Lower lobe of right lung (tissue), 2 donors: ENCODE results near the gene TSGA10IP. TPM values are rescaled to one million over a fixed set of nuclear protein-coding genes. Genes with fewer than 3 reads are reported as not detected.

Experiments used
- ATAC-seq, 2 donors: fragments of 200-7000 bp; cut with Tn5 transposase; one replicate each; pipeline ENCODE4 v1.9.1; 2020 to 2022; ENCODE audit warnings: mild to moderate bottlenecking in 2 of 2, moderate library complexity in 2 of 2
- DNase-seq: peaks from one replicate; pipeline ENCODE4 v3.0.0-alpha.2; 2020
- H3K27ac ChIP-seq: fragments of 200-600 bp; one replicate; pipeline ENCODE4 v1.8.0; 2022
- H3K27me3 ChIP-seq: fragments of 200-600 bp; one replicate; pipeline ENCODE4 v1.8.0; 2022; ENCODE audit warnings: low read depth
- H3K36me3 ChIP-seq: fragments of 200-600 bp; one replicate; pipeline ENCODE4 v1.8.0; 2022; ENCODE audit warnings: mild to moderate bottlenecking
- H3K4me1 ChIP-seq: fragments of 200-600 bp; one replicate; pipeline ENCODE4 v1.8.0; 2022
- H3K4me3 ChIP-seq: fragments of 200-600 bp; one replicate; pipeline ENCODE4 v1.8.0; 2022; ENCODE audit warnings: mild to moderate bottlenecking
- H3K9me3 ChIP-seq: fragments of 200-600 bp; one replicate; pipeline ENCODE4 v1.8.0; 2022
- CTCF ChIP-seq: fragments of 200-600 bp; IDR thresholded peaks from one replicate; pipeline ENCODE4 v1.8.0; 2022; ENCODE audit warnings: antibody characterized with exemption, mild to moderate bottlenecking
- intact Hi-C: fragments of 100-400 bp; cut with DNase I; formaldehyde crosslinking; loops from one replicate; pipeline ENCODE4 v1.11.0; 2022
- total RNA-seq: library from RNA; stranded (reverse); fragmentation: NEBNext Ultra II Directional; extraction: Animal tissue kit (Norgen Biotek cat#: 25700); gene quantifications from one replicate; pipeline ENCODE4 v1.2.1, GENCODE V29; 2021
- donor health status: DM: no; HTN: yes; CAD: no; lungs with severe emphysema.

The TSGA10IP gene
- total RNA-seq, 1 donor from 2014 or later, result not detected

GRCh38 chr11:65915821-65916251, 29.4 kb upstream of the TSGA10IP start:
- Histone ChIP-seq H3K4me1 (peaks cover 60% of the 10 kb centered on the region), H3K4me3 (no peak overlapping the region), H3K27me3 (no peaks in the 10 kb centered on the region), H3K27ac (peak overlapping the region; percentile 67), H3K36me3 (peaks cover 4% of the 10 kb centered on the region), H3K9me3 (no peaks in the 10 kb centered on the region)
- DNase-seq (peak; percentile 69), ATAC-seq (peak; percentile 2 to 28)
- no peak for TF ChIP-seq CTCF
- intact Hi-C loops, result no loop called here

GRCh38 chr11:65916391-65916790, 28.9 kb upstream of the TSGA10IP start:
- no peak overlapping the region for H3K4me3 ChIP-seq
- H3K4me1 ChIP-seq, result peaks cover 61% of the 10 kb centered on the region
- intact Hi-C loops, result no loop called here
- ATAC-seq (no peak), DNase-seq (no peak)
- H3K36me3 ChIP-seq, result peaks cover 8% of the 10 kb centered on the region
- no peaks in the 10 kb centered on the region for H3K9me3 ChIP-seq
- TF ChIP-seq CTCF, result no peak
- peak overlapping the region; percentile 67 for H3K27ac ChIP-seq
- H3K27me3 ChIP-seq, result no peaks in the 10 kb centered on the region

- Histone ChIP-seq H3K36me3 (peaks cover 11% of the 10 kb centered on the region), H3K4me3 (peak overlapping the region; percentile 98), H3K9me3 (no peaks in the 10 kb centered on the region), H3K4me1 (peaks cover 54% of the 10 kb centered on the region), H3K27ac (no peak overlapping the region), H3K27me3 (no peaks in the 10 kb centered on the region)
- DNase-seq, result no peak
- intact Hi-C loops, result no loop called here
- no peak for ATAC-seq
- no peak for TF ChIP-seq CTCF
Measured at GRCh38 chr11:65917077-65917433, 28.2 kb upstream of the TSGA10IP start.

- Histone ChIP-seq H3K36me3 (peaks cover 17% of the 10 kb centered on the region), H3K4me3 (peak overlapping the region; percentile 98), H3K27ac (peak overlapping the region; percentile 97), H3K4me1 (peaks cover 51% of the 10 kb centered on the region), H3K27me3 (no peaks in the 10 kb centered on the region), H3K9me3 (no peaks in the 10 kb centered on the region)
- no peak for TF ChIP-seq CTCF
- intact Hi-C loops, result no loop called here
- DNase-seq (no peak), ATAC-seq (no peak)
Measured at GRCh38 chr11:65917434-65918210, 27.7 kb upstream of the TSGA10IP start.

- H3K4me1 ChIP-seq, result peaks cover 51% of the 10 kb centered on the region
- no peak for ATAC-seq
- intact Hi-C loops, result no loop called here
Measured at GRCh38 chr11:65918211-65919140, 26.8 kb upstream of the TSGA10IP start, which contains the start of gene C11orf68. TSS of gene C11orf68 (minus strand) at chr11:65919062. CDS start at chr11:65919031, 31 bp downstream.

More at GRCh38 chr11:65918211-65919140, 26.8 kb upstream of the TSGA10IP start, which contains the start of gene C11orf68:
- Histone ChIP-seq H3K4me3 (peak within 1 kb of the TSS; percentile 99), H3K36me3 (peaks cover 26% of the 10 kb centered on the region), H3K27me3 (no peaks in the 10 kb centered on the region), H3K9me3 (no peaks in the 10 kb centered on the region), H3K27ac (peak within 1 kb of the TSS; percentile 97)
- no peak for TF ChIP-seq CTCF
- DNase-seq, result no peak
